Stimulated activated CD4-positive, alpha-beta T cell treated with anti-CD3 and anti-CD28 coated beads, Interleukin-1b, Interleukin-23, amount 100 ng/mL, for 48 hours (primary cell): ENCODE data around the gene PCP2.

Experiments used
- DNase-seq: peaks from one replicate; pipeline ENCODE4 v3.0.0-alpha.2; 2020

The PCP2 gene

GRCh38 chr19:7596211-7596937, 37.1 kb downstream of the PCP2 start:
- no peak for DNase-seq

- DNase-seq, result peak; percentile 21
These were observed 37.9 kb downstream of the PCP2 start, which contains the start of gene CAMSAP3 for GRCh38 chr19:7595466-7596133. CAMSAP3 (plus strand) TSS chr19:7595863; CDS start chr19:7596003, 140 bp downstream.

GRCh38 chr19:7590256-7590655, 43.3 kb downstream of the PCP2 start:
- no peak for DNase-seq

GRCh38 chr19:7589822-7590221, 43.7 kb downstream of the PCP2 start:
- no peak for DNase-seq

- DNase-seq, result no peak
These were observed 51.1 kb downstream of the PCP2 start for GRCh38 chr19:7582446-7582845.
